ENCODE measurements around the gene MASP2. TPM values are rescaled to one million over a fixed set of nuclear protein-coding genes. Genes with fewer than 3 reads are reported as not detected.

Gene MASP2
- total RNA-seq, 2 experiments from 2014 or later = not detected

DNA sequence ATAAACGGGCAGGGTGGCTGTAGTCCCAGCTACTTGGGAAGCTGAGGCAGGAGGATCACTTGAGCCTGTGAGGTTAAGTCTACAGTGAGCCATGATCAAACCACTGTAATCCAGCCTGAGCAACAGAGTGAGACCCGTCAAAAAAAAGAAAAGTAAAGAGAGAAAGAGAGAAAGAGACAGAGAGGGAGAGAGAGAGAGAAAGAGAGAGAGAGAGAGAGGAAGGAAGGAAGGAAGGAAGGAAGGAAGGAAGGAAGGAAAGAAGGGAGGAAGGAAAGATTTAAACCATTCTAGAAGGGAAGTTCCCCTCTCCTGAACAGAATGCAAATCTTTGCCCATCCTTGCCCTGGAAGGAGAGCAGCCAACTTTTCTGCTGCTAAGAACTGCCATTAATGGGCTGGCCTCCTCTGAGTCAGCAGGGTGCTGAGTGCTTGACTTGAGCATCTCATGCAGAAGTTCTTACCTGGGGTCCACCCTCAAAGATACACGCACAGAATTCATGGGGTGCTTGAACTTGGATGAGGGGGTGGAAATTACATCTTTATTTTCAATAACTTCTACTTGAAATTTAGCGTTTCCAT lies 59.1 kb downstream of the MASP2 start:
- DNase-seq = no peak
- Mint-ChIP-seq H3K4me1 (peaks cover 15% of the 10 kb centered on the region), H3K36me3 (ENCODE audit: low read depth) (no peaks in the 10 kb centered on the region), H3K27me3 (no peaks in the 10 kb centered on the region), H3K4me3 (no peak overlapping the region), H3K9me3 (ENCODE audit: low read depth) (no peaks in the 10 kb centered on the region), H3K27ac (no peak overlapping the region)
- intact Hi-C loops (cut with DNase I, micrococcal nuclease) = no loop called here
- POLR2A ChIA-PET = no interaction called here
- ATAC-seq = no peak
- CTCF ChIA-PET = no interaction called here

DNA sequence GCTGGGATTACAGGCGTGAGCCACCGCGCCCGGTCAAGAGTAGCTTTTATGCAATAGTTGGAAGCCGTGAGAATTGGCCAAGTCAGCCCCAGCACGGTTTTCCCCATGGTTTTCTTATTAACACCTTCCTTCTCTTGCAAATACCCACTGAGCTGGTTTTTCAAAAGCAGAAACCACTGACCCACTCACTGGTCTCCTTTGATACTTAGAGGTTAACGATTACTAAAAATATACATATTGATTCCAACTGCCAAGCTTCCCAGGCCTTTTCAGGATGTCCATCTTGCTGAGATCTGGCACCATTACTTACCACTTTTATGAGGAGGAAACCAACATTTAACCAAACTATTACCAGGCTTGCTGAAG lies 60.5 kb downstream of the MASP2 start:
- H3K36me3 Mint-ChIP-seq (ENCODE audit: low read depth) = no peaks in the 10 kb centered on the region
- intact Hi-C loops (cut with DNase I, micrococcal nuclease) = no loop called here
- H3K4me1 Mint-ChIP-seq = peaks cover 15% of the 10 kb centered on the region
- H3K27ac Mint-ChIP-seq = no peak overlapping the region
- H3K4me3 Mint-ChIP-seq = no peak overlapping the region
- peaks cover under 1% of the 10 kb centered on the region for H3K27me3 Mint-ChIP-seq
- DNase-seq = no peak
- ATAC-seq = no peak
- ChIA-PET CTCF (interaction anchor here (1.3 kb wide), 1 partner anchor 28 kb away, joined by 6 read pairs; no protein-coding TSS in a partner anchor), POLR2A (interaction anchor here (0.8 kb wide), 1 partner anchor 17 kb away, joined by 4 read pairs; no protein-coding TSS in a partner anchor)
- no peaks in the 10 kb centered on the region for H3K9me3 Mint-ChIP-seq (ENCODE audit: low read depth)

DNA sequence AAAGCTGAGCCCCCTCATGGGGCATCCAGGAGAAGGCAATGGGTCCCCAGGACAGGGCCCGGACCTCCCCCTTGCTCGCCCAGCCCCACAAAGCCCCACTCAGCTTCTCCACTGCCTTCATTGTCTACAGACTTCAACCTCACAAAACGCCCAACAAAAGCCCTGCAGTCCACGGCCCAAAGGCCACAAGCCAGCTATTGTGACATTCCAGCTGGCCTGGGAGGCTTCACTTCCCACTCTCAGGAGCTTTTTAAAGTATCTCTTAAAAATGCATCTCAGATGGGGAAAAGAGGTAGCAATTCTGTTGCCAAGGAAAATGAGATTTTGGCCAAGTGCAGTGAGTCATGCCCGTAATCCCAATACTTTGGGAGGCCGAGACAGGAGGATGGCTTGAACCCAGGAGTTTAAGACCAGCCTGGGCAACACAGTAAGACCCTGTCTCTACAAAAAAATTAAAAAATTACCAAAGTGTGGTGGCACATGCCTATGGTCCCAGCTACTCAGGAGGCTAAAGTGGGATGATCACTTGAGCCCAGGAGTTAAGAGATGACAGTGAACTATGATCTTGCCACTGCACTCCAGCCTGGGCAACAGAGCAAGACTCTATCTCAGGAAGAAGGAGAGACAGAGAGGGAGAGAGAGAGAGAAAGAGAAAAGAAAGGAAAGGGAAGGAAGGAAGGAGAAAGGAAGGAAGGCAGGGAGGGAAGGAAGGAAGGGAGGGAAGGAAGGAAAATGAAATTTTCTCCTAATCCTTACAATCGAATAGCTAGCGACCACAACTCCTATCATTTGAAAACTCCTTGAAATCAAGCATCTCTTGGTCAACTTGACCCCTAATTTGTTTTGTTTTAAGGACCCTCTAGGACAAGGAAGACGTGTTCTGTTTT lies 66.0 kb downstream of the MASP2 start:
- Mint-ChIP-seq H3K9me3 (ENCODE audit: low read depth) (no peaks in the 10 kb centered on the region), H3K4me3 (no peak overlapping the region), H3K36me3 (ENCODE audit: low read depth) (no peaks in the 10 kb centered on the region), H3K27ac (no peak overlapping the region), H3K4me1 (peaks cover 10% of the 10 kb centered on the region), H3K27me3 (peaks cover 18% of the 10 kb centered on the region)
- intact Hi-C loops (cut with DNase I, micrococcal nuclease) = no loop called here
- CTCF ChIA-PET = interaction anchor here (0.6 kb wide), 1 partner anchor 913 kb away, joined by 3 read pairs; no protein-coding TSS in a partner anchor
- POLR2A ChIA-PET = no interaction called here
- ATAC-seq = no peak
- no peak for DNase-seq

GRCh38 chr1:10980094-10980577 lies 66.9 kb downstream of the MASP2 start:
- H3K27ac Mint-ChIP-seq = no peak overlapping the region
- no peaks in the 10 kb centered on the region for H3K36me3 Mint-ChIP-seq (ENCODE audit: low read depth)
- DNase-seq = no peak
- peaks cover under 1% of the 10 kb centered on the region for H3K4me1 Mint-ChIP-seq
- no peak for ATAC-seq
- ChIA-PET CTCF (no interaction called here), POLR2A (no interaction called here)
- peaks cover 18% of the 10 kb centered on the region for H3K27me3 Mint-ChIP-seq
- no peaks in the 10 kb centered on the region for H3K9me3 Mint-ChIP-seq (ENCODE audit: low read depth)
- H3K4me3 Mint-ChIP-seq = no peak overlapping the region
- intact Hi-C loops (cut with DNase I, micrococcal nuclease) = no loop called here

DNA sequence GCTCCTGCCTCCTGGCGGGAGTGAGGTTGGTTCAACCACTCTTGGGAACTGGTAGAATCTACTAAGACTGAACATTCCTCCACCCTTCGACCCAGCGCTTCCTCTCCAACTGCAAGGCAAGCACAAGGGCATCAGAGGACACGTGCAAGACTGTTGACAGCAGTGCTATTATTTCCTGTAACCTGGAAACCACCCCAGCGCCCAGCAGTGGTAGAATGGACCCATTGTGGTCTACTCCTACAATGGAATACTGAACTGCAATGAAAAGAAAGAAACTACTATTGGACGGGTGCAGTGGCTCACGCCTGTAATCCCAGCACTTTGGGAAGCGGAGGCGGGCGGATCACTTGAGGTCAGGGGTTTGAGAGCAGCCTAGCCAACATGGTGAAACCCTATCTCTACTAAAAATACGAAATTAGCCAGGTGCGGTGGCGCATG lies 67.5 kb downstream of the MASP2 start:
- ChIA-PET POLR2A (no interaction called here), CTCF (no interaction called here)
- intact Hi-C loops (cut with DNase I, micrococcal nuclease) = no loop called here
- H3K27ac Mint-ChIP-seq = no peak overlapping the region
- no peaks in the 10 kb centered on the region for H3K4me1 Mint-ChIP-seq
- H3K9me3 Mint-ChIP-seq (ENCODE audit: low read depth) = no peaks in the 10 kb centered on the region
- no peak for DNase-seq
- no peak overlapping the region for H3K4me3 Mint-ChIP-seq
- no peaks in the 10 kb centered on the region for H3K36me3 Mint-ChIP-seq (ENCODE audit: low read depth)
- no peak for ATAC-seq
- H3K27me3 Mint-ChIP-seq = peaks cover 18% of the 10 kb centered on the region

DNA sequence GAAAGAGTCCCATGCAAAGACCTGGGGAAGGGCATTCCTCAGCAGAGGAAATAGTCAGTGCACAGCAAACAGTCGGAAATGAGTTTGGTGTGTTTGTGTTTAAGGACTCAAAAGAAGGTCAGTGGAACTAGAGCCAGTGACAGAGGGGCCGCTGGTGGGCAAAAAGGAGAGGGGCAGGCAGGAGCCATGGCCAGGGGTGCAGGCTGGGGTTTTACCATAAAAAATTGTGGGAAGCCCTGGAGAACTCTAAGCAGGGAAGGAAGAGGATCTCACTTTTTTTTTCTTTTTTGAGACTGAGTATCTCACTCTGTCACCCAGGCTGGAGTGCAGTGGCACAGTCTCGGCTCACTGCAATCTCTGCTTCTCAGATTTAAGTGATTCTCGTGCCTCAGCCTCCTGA lies 68.3 kb downstream of the MASP2 start:
- CTCF ChIA-PET = interaction anchor here (0.6 kb wide), 1 partner anchor 31 kb away, joined by 3 read pairs; no protein-coding TSS in a partner anchor
- H3K36me3 Mint-ChIP-seq (ENCODE audit: low read depth) = no peaks in the 10 kb centered on the region
- H3K4me1 Mint-ChIP-seq = no peaks in the 10 kb centered on the region
- H3K4me3 Mint-ChIP-seq = no peak overlapping the region
- no peak for DNase-seq
- H3K9me3 Mint-ChIP-seq (ENCODE audit: low read depth) = no peaks in the 10 kb centered on the region
- no peak for ATAC-seq
- intact Hi-C loops (cut with DNase I, micrococcal nuclease) = no loop called here
- H3K27ac Mint-ChIP-seq = no peak overlapping the region
- peaks cover 18% of the 10 kb centered on the region for H3K27me3 Mint-ChIP-seq
- POLR2A ChIA-PET = no interaction called here

Other genes starting within 250 kb of the MASP2 start
- 100 to 1,000 TPM; 180 to 190 TPM for gene TARDBP, start 34.6 kb downstream of the MASP2 start, total RNA-seq
- gene SRM, start 12.8 kb upstream of the MASP2 start, total RNA-seq = 100 to 1,000 TPM; 180 to 242 TPM
- gene EXOSC10, start 52.6 kb upstream of the MASP2 start, total RNA-seq = 10 to 100 TPM; 74.3 to 89.6 TPM
- not detected for gene ANGPTL7, start 142.1 kb upstream of the MASP2 start, total RNA-seq
- 10 to 100 TPM; 32.3 to 36.3 TPM for gene MTOR, start 215.3 kb upstream of the MASP2 start, total RNA-seq
- 10 to 100 TPM; 29.2 to 32.0 TPM for gene UBIAD1, start 226.0 kb upstream of the MASP2 start, total RNA-seq

Data from activated CD4-positive, alpha-beta T cell treated with anti-CD3 and anti-CD28 coated beads for 36 hours (primary cell).